ENCODE measurements around the gene FASTKD3.

FASTKD3 gene

GRCh38 chr5:7878381-7878873 is 9.6 kb upstream of the FASTKD3 start:
- no peak for DNase-seq

GRCh38 chr5:7877851-7878250 is 9.0 kb upstream of the FASTKD3 start:
- DNase-seq = no peak

GRCh38 chr5:7876867-7877266 is 8.0 kb upstream of the FASTKD3 start:
- no peak for DNase-seq

- no peak for DNase-seq
Measured at GRCh38 chr5:7875151-7875550, 6.3 kb upstream of the FASTKD3 start.

GRCh38 chr5:7874639-7875038 is 5.8 kb upstream of the FASTKD3 start:
- DNase-seq = no peak

GRCh38 chr5:7873216-7873615 is 4.4 kb upstream of the FASTKD3 start:
- DNase-seq = no peak

GRCh38 chr5:7872517-7873130 is 3.8 kb upstream of the FASTKD3 start:
- no peak for DNase-seq

- DNase-seq = no peak
Measured at GRCh38 chr5:7871653-7872052, 2.8 kb upstream of the FASTKD3 start.

GRCh38 chr5:7869474-7870136 is 774 bp upstream of the FASTKD3 start:
- DNase-seq = no peak

GRCh38 chr5:7868427-7868772 is 431 bp downstream of the FASTKD3 start:
- no peak for DNase-seq

- no peak for DNase-seq
Measured at GRCh38 chr5:7867260-7867659, 1.6 kb downstream of the FASTKD3 start.

GRCh38 chr5:7866196-7866595 is 2.6 kb downstream of the FASTKD3 start:
- DNase-seq = no peak

- no peak for DNase-seq
Measured at GRCh38 chr5:7857926-7858632, 10.8 kb downstream of the FASTKD3 start.

GRCh38 chr5:7857361-7857760 is 11.5 kb downstream of the FASTKD3 start:
- DNase-seq = no peak

GRCh38 chr5:7856855-7857254 is 12.0 kb downstream of the FASTKD3 start:
- peak; percentile 68 for DNase-seq

GRCh38 chr5:7855611-7856010 is 13.2 kb downstream of the FASTKD3 start:
- no peak for DNase-seq

GRCh38 chr5:7852988-7853387 is 15.8 kb downstream of the FASTKD3 start:
- DNase-seq = no peak

GRCh38 chr5:7852542-7852941 is 16.3 kb downstream of the FASTKD3 start:
- no peak for DNase-seq

GRCh38 chr5:7851617-7852289 is 17.1 kb downstream of the FASTKD3 start:
- no peak for DNase-seq

- no peak for DNase-seq
Measured at GRCh38 chr5:7851240-7851592, 17.6 kb downstream of the FASTKD3 start.

GRCh38 chr5:7850395-7851239 is 18.2 kb downstream of the FASTKD3 start, which contains the start of gene CFAP90:
Gene CFAP90, minus strand, starts transcription at chr5:7851133. Its CDS starts 112 bp downstream, at chr5:7851021.
- DNase-seq = no peak

GRCh38 chr5:7849681-7850394 is 19.0 kb downstream of the FASTKD3 start:
- no peak for DNase-seq
